SIG-M5 treated with dmso at 0.1 percent for 504 hours (cell line): ENCODE results near the gene STAT4.

Experiments used
- DNase-seq: peaks from one replicate; lab custom pipeline; 2025; ENCODE audit not compliant: unreplicated experiment; lab: John Stamatoyannopoulos, UW

Gene STAT4

DNA sequence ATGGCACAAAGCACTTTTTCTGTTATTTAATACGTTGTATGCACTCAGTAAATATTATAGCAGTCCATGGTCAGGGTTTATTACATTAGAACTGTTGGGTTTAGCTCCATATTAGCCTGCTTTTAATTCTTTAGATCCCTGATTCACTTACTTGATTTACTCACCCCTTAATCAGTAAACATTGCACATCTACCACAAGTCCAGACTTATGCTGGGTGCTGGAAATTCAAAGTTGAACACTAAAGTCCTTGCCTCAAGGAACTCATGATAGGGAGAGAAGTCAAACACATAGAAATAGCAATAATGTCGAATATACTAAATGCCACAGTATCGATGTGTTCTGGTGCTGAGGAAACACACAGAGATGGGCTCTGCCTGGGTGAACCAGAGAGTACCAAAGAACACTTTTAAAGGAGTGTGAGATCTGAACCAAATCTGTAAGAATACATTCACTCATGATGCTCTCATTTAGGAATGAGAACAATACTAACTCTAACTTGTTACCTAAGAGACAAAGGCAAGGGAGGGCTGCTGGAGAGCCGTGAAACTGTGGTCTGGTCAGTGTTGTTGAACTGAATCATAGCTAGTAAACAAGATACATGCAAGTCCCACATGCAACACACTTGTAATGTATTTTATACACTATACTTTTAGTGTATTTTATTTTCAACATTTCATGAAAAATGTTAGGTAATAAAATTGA lies 4.9 kb downstream of the STAT4 start:
- no peak for DNase-seq

DNA sequence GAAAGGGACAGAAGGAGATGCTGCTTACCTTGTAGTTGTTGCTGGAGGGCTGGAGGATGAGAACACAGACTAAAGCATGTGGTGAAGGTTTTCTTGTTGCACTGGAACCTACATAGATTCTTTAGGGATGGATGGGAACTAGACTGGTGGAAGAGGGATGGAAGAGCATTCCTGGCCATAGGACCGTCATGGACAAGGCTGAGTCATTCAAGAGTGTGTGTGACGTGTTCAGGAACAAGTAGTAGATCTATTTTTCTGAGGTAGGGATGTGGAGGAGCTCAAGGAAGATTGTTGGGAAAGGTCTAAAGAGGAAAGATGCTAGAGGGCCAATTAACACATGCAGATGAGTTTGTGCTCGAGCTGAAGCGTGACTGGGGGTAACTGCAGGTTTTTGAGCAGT lies 6.6 kb downstream of the STAT4 start:
- DNase-seq = no peak

DNA sequence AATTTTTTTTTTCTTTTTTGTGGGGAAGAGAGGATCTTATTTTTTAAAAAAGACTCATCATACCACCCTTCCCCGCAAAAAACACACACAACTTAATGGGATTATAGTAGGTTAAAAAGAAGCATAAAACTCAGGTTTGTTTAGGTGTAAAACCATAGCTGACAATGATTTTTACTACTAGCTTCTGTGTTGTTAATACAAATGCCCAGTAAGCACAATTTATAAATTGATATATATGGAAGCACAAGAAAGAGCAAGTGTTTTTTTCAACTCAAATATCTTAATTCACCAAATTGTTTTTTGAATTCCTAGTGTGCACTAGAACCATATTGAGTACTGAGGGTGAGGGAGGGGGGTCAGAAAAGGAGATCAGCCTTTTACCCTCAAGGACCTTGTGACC lies 7.0 kb downstream of the STAT4 start:
- no peak for DNase-seq

DNA sequence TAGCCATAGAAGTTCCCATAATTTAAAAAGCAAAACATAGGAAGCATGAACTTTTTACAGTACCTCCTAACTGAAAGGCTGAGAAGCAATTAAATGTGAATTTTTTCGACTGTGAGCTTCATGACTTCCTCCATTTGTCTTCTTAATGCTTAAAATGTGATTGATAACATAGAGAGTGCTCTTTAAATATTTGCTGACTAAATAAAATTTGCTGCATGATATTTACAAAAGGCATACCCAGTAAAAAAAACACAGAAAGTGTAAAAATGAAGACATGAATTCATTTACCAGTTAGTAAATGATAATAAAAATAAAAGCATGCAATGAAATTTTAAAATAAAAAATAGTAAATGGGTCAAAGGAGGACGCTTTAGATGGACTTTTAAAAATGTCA lies 21.9 kb downstream of the STAT4 start:
- DNase-seq = no peak

DNA sequence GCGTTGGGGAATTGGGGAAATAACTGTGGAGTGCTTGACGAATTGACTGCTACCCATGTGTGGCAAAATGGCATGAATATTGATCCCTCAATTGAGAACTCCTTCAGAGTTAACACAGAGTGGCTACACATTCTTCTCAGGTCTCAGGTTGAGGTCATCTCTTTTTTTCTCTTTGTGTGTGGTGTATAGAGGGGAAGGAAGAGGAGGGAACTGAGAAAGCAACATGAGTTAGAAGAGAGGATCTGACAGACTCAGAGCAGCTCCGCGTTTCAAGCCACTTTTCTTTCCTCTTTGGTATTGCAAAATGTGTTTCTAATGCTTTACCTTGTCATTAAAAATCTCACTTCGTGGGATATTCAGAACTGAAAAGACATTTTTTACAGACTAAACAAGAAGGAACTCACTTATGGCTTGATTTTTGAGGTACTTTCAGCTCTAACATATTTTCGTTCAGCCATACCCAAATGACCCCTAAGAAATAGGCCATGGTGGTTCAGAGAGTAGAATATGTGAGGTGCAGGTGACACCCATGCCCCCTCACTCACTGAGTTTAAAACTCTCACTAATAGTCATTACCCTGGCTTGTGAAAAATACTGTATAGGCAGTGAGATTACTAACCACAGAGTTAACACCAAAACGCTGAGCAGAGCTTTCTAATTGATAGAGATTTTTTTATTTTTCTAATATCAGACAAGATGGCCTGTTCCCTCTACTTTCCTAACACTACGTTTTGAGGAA lies 22.5 kb downstream of the STAT4 start:
- DNase-seq = no peak

DNA sequence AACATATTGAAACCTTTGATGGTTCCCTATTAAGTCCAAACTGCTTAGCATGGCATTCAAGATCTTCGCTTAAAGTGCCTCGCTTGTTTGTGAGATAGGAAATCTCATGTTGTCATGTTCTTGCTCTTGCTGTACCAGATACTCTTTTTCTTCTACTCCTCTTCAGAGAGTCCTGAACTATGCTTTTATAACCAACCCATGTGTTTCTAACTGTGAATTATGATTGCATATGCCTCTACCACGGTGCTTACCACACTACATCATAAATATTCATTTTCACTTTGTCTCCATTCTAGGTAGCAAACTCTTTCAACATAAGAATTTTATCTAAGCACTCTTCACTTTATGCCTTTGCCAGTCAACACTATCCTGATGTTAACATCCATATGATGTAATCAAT lies 23.6 kb downstream of the STAT4 start:
- no peak for DNase-seq

DNA sequence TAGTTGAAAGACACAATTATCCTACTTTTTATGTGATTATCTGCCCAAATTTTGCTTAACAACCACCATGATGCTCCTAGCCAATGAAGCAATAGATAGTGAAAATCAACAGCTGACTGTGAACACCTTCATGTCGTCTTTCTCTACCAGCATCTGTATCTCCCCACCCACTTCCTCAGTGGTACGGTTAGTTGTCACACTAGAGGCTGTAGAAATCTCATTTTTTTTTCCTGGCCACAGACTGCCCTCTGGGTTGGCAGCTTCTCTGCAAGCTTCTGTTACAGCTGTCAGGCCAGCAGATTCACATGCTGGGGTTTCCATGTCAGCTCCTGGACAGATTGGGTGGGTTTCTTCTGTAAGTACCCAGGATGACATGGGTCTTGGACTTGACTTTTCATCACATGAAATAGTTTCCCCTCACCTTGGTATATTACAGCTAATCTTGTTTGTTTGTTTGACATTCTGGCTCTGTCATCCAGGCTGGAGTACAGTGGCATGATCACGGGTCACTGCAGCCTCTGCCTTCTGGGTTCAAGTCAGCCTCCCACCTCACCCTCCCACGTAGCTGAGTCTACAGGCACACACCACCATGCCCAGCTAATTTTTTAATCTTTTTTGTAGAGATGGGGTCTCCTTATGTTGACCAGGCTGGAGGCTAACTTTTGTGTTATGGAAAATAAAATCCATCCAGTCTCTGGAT lies 24.3 kb downstream of the STAT4 start:
- no peak for DNase-seq

DNA sequence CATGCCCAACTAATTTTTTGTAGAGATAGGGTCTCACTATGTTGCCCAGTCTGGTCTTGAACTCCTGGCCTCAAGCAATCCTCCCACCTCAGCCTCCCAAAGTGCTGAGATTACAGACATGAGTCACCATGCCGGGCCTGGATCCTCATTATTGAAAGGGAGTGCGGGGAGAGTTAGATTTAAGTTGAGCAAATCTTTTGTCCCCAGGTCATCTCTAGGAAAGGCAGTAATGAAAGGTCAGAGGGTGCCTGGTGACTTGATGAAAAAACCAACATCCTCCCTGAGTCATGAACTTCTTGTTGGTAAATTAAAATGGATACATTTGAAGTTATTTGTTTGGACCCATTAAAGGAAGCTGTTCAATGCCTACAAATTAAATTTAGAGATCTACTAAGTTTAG lies 25.1 kb downstream of the STAT4 start:
- no peak for DNase-seq

DNA sequence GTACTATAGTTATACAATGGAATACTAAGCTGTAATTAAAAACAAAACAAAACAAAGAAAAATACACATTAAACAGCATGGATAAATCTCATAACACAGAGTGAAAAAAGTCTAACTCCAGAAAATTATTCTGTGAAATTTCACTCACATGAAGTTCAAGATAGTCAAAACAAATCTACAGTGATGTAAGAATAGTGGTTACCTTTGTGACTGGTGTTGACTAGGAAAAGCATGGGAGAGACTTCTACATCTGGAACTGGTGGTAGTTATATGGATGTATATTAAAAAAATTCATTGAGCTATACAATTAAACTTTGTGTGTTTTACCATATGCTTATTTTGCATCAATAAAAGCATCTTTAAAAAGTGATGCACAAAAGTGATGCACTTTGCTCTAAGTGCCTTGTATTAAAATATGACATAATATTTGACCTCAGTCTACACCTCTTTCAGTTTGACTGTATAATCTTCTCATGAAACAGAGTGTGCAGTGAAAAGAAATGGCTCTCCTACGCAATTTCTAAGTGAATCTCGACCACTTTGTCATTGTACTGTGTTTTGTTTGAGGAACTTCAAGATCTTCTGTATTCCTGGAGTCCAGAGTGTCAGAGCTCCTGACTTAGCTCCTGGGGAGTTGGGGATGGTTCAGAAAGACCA lies 28.0 kb downstream of the STAT4 start:
- DNase-seq = no peak

DNA sequence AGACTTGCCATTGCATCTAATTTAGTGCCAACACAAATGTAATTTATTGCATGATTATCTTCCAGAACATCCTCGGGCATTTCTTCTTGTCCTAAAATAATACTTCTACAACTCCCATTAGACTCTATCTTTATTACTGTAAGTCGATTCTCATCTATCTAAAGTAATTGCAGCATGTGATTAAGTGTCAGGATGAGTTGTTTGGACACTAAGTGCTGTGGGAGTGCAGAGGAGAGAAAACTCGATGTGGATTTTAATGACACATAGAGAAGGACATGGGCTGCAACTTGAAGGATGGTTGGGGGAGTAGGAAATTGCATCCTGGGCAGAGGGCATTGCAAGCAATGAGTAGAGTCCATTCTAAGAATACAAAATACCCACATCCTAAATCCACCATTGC lies 33.5 kb downstream of the STAT4 start:
- no peak for DNase-seq

DNA sequence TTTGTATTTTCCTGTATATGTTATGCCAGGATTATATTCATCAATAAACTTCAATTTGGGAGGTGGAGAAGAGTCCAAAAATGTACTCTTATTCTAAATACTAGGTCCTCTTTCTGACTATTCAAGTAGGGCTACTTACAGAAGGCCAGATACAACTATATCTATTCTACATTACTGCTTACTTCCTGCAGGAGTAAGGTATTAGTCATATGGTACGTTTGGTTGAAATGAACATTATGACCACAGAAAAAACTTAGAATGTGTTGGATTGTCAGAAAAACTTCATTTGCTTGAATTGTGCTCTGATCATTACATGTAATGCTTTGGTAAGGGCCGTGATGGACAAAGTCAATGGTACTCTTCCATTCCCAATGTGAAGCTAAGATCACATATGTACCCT lies 35.0 kb downstream of the STAT4 start:
- no peak for DNase-seq

DNA sequence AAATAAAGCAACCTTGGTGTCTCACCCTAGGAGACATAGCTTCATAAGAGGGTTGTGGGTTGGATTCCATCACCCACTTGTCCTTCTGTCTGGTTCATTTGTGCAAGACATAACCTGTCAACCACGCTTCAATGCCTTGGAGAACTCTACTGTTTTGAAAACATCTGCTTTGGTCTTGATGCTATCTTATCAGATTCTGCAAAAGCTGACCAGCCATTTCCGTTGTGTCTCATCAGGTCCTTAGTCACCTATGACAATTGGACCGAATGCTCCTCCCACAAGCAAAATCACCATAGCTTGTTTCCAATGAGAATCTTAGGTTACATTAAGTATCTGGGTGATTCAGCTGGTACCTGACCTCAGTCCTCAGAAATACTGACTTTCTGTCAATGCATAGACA lies 35.4 kb downstream of the STAT4 start:
- DNase-seq = no peak

DNA sequence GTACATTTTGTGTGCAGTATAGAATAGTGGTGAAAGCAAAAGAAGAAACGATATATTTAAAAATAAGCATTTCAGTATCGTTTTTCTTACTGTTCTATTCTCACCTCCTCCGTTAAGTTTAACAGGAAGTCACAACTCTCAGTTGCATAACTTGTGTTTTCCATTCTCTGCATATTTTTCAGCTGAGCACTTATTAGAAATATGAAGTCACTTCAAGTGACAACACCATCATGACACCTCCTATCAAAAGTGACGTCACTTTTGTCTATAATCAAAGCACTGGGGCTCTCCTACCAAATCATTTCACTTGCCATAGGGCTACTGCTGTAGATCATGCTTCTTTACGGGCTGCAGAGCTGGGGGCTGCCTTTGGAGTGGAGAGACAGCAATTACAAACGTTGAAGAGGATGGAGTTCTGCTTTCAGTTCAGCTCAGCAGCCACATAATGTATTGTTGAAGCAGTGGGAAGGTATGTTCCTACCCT lies 36.3 kb downstream of the STAT4 start:
- peak; percentile 66 for DNase-seq

DNA sequence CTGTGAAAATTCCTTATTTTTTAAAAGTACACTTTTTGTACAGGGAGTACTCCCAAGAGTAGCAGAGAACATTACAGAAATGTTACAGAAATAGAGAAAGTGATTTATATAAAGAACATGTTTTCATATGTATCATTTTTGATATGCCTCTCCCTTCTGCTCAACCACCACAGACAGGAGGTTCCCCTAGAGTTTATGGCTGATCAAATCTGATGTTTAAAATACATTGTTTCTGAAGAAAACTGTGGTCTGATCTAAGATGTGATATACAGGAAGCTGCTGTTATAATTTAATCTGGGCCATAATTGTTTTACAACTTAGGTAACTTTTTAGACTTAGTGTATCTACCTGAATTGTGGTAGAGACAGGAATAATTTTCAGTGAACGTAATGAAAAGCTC lies 37.0 kb downstream of the STAT4 start:
- no peak for DNase-seq

DNA sequence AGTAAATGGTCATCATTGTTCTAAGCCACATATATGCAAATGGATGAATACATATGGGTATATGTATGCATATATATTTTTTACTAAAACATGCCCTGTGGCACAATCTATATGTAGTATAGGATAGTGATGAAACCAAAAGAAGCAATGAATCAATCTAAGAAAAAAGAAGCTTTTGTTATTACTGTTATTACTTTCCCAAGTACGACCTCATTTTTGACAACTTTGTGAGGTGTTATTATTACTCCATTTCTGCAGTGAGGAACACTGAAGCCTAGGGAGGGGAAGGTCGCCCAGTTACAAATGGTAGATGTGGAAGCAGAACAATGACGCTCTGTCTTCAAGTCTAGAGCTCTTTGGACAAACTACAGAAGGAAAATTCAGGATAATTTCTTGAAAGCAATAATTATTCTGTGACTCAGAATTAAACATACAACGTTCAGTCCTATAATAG lies 38.3 kb downstream of the STAT4 start:
- DNase-seq = no peak

DNA sequence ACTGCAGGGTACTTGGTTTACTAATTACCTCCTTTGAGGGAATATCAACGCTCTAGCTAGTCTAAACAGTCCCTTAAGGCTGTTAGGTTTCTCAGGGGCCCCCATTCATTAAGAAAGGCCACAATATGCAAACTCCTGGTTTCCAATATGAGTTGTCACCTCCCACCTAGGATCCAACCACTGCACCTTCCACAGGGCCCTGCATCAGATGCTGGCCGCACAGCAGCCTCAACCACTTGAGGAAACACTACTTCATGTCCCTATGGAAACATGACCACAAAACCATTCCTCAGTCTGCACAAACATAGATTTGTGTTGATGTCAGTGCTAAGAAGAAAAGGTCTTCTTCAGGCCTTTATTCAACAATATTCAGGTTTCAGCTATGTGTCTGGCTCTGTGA lies 40.9 kb downstream of the STAT4 start:
- DNase-seq = no peak

DNA sequence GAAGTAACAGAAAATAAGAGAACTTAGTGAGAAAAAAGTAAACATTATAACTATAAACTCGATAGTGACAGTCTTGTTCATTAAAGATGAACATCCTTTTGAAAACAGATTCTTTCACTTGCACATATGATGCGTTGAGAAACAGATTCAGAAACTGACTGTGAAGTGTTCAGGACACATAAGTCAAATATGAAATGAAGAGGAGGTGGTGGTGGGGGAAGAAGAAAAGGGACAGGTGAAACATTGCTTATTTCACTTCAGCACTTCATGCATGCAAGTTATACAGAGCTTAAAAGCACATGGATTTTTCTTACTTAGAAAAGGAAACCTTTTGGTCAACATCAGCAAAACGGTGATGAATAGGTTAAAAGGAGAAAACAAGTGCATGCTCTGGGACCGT lies 42.5 kb downstream of the STAT4 start:
- no peak for DNase-seq

DNA sequence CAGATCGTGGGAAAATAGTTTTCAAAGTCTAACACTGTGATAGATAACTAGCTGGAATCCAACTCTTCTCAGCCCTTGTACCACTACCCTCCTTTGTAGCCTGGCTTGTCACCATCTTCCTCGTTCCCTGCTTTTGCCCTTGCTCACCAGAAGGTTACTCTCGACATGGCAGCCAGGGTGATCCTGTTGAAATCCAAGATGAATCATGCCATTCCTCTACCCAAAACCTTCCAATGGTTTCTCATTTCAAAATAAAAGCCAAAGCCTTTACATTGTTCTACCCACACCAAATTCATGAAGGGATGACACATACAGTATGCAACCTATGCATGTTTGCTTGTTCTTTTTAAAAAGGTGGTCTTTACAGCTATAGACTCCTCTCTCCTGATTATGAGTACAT lies 45.7 kb downstream of the STAT4 start:
- DNase-seq = no peak

DNA sequence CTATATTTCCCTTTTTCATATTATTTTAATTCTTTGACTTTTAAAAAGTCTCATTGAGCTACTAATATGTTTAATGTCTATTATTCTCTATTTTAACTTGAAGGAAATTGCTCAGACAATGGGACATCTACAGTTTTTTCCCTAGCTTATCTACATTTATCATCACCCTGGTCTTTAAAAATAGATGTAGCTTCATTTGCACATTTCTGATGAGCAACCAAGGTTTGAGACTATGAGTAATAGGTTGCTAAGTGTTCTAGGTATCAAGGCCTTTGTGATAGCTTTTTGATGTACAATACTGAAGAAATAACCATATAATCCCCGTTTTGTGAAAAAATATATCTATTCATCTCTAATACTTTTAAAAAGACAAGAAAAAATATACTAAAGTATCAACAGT lies 47.0 kb downstream of the STAT4 start:
- DNase-seq = no peak

DNA sequence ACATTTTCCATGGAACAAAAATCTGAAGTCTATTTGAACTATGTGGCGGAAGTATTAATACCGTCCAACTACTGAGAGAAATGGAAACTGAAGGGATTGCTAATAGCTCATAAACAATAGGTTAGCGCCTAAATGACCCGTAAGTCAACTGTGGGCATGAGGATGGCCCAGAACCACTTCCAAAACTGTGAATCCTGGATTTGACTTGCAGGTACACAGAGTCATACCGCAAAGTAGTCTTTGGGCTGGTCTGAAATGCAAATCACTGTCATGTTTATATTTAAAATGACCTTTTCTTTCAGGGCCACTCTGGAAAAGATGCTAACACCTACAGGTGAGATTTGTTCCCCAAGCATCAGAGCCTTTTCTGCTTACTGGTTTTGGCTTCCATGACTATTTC lies 50.6 kb downstream of the STAT4 start:
- no peak for DNase-seq

DNA sequence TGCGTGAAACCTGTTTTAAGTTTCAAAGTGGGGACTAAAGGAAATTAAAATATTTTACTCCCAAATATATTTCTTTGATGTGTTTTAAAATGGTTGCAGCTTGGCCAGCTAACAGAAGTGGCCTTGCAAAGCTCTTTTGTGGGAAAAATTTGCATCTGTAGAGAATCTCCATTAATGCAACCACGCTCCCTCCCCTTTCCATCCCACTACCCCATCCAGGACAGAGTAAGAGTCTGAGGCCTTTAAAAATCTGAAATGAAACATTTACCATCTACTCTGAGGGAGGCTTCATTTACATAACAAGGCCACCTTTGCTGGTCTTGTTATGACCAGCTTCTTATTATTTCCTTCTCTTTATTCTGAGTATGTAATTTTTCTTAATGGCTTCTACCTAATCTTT lies 63.5 kb downstream of the STAT4 start:
- no peak for DNase-seq

DNA sequence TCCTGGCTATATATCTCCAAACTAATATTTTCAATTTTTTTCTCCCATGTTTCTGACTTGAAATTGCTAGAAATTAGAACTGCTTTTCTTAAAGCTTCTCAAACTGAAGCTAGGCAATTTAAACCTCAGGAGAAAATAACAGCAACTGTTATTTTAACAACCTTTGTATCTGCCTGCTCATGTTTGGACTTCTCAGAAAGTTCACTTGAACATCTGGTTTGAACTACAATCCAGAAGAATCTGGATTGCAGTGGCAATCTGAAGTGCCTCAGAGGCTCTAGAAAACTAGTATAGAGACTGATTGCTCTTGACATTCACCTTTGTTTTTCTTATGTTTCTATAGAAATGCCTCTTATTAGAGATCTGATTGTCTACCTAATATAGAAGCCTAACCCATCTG lies 64.1 kb downstream of the STAT4 start:
- DNase-seq = no peak
